ENCODE measurements around the gene ZP2. TPM values are rescaled to one million over a fixed set of nuclear protein-coding genes. Genes with fewer than 3 reads are reported as not detected.

The ZP2 gene
- total and polyA plus RNA-seq, 2 of the 4 experiments (the other 2 are of a cell fraction): not detected

DNA sequence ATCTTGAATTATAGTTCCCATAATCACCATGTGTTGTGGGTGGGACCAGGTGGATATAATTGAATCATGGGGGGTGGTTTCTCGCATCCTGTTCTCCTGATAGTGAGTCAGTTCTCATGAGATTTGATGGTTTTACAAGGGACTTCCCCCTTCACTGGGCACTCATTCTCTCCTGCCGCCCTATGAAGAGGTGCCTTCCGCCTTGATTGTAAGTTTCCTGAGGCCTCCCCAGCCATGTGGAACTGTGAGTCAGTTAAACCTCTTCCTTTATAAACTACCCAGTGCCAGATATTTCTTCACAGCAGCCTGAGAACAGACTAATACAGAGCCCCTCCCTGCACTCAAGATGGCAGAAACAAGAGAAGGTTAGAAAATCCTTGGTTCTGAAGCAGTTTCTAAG, 26.5 kb downstream of the ZP2 start:
- no peak overlapping the region for H2BK15ac ChIP-seq (ENCODE audit: low read depth, low read length)
- no peak overlapping the region for H2BK120ac ChIP-seq (ENCODE audit: low read depth, low read length)
- no TSS peak for BruUV-seq (replicated peaks)
- TF ChIP-seq CHD1 (IDR thresholded peaks at IDR 0.05; ENCODE audit: low read depth, low read length): no peak
- TF ChIP-seq, protein P1, sequence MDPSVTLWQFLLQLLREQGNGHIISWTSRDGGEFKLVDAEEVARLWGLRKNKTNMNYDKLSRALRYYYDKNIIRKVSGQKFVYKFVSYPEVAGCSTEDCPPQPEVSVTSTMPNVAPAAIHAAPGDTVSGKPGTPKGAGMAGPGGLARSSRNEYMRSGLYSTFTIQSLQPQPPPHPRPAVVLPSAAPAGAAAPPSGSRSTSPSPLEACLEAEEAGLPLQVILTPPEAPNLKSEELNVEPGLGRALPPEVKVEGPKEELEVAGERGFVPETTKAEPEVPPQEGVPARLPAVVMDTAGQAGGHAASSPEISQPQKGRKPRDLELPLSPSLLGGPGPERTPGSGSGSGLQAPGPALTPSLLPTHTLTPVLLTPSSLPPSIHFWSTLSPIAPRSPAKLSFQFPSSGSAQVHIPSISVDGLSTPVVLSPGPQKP (IDR thresholded peaks at IDR 0.05; ENCODE audit: borderline replicate concordance, low read depth, low read length): no peak
- TF ChIP-seq NFE2L2 (IDR thresholded peaks at IDR 0.05; ENCODE audit: low read depth, low read length): no peak
- no peak for TF ChIP-seq USF2 (IDR thresholded peaks at IDR 0.05; ENCODE audit: low read depth, low read length)
- no peak for TF ChIP-seq MAZ (IDR thresholded peaks at IDR 0.05; ENCODE audit: borderline replicate concordance, low read depth, low read length)
- H3K27ac ChIP-seq (ENCODE audit: insufficient read depth, low read length): no peak overlapping the region
- no peak overlapping the region for H3K4ac ChIP-seq (ENCODE audit: low read depth, low read length)
- peaks cover 17% of the 10 kb centered on the region for H3K36me3 ChIP-seq (ENCODE audit: control insufficient read depth, insufficient read depth, low read length)
- H4K20me1 ChIP-seq (ENCODE audit: insufficient read depth, low read length): no peaks in the 10 kb centered on the region
- no peaks in the 10 kb centered on the region for H3K9me1 ChIP-seq (ENCODE audit: insufficient read depth, low read length)
- no peak overlapping the region for H4K91ac ChIP-seq (ENCODE audit: insufficient read depth, low read depth, low read length)
- POLR2A ChIA-PET (ENCODE audit: unreplicated experiment): no interaction called here
- no peaks in the 10 kb centered on the region for H3K79me1 ChIP-seq (ENCODE audit: low read depth in 1 of 2, low read length in 2 of 2)
- peaks cover 6% of the 10 kb centered on the region for H3K4me1 ChIP-seq (ENCODE audit: control insufficient read depth, insufficient read depth, low read length)
- no peak overlapping the region for H2AK5ac ChIP-seq (ENCODE audit: low read depth, low read length)
- dilution Hi-C loops (cut with HindIII; ENCODE audit: low sequenced_read_pairs, unreplicated experiment): no loop called here
- no peak overlapping the region for H2BK20ac ChIP-seq (ENCODE audit: low read depth, low read length)
- no peak overlapping the region for H3K4me2 ChIP-seq (ENCODE audit: low read depth, low read length)
- ATAC-seq (ENCODE audit: low read depth): no peak
- no peaks in the 10 kb centered on the region; the same call in 1 of the 2 replicates for H3K9me3 ChIP-seq (ENCODE audit: control insufficient read depth, insufficient read depth, low read length)
- no peak overlapping the region for H3K14ac ChIP-seq (replicated peaks; ENCODE audit: low read depth, low read length)
- no peak overlapping the region for H3K9ac ChIP-seq (ENCODE audit: low read depth, low read length)
- no peak overlapping the region for H3K23ac ChIP-seq (ENCODE audit: low read depth, low read length)
- intact Hi-C loops (cut with micrococcal nuclease): no loop called here
- H3K56ac ChIP-seq (ENCODE audit: extremely low read depth, insufficient read depth, low read length): no peak overlapping the region
- no peaks in the 10 kb centered on the region for H3K27me3 ChIP-seq (ENCODE audit: control insufficient read depth, insufficient read depth, low read length)
- no peak overlapping the region for H3K18ac ChIP-seq (ENCODE audit: low read depth, low read length)
- CTCF ChIA-PET: interaction anchor here (2.0 kb wide), 1 partner anchor 116 kb away, joined by 17 read pairs; no protein-coding TSS in a partner anchor
- H4K8ac ChIP-seq (ENCODE audit: low read depth in 2 of 2, low read length in 2 of 2): no peak overlapping the region
- in situ Hi-C loops (cut with MboI; ENCODE audit: low sequenced_read_pairs): loop anchor here (5.0 kb wide), 1 partner anchor 112 kb away; no protein-coding TSS in a partner anchor
- DNase-seq: no peak
- no peak overlapping the region for H2BK5ac ChIP-seq (ENCODE audit: low read depth, low read length, poor library complexity, severe bottlenecking)
- no CpG with 5 or more reads among the region's 3 CpGs for WGBS, 2 experiments (ENCODE audit: extremely low coverage in 2 of 2, insufficient read length in 1 of 2)
- no peak overlapping the region for H4K5ac ChIP-seq (ENCODE audit: low read depth, low read length)
- H2AFZ ChIP-seq (replicated peaks; ENCODE audit: low read length, poor library complexity): no peak overlapping the region
- H3K4me3 ChIP-seq (ENCODE audit: insufficient read depth, low read depth, low read length): no peak overlapping the region
- no peak overlapping the region for H2AK9ac ChIP-seq (replicated peaks; ENCODE audit: low read depth, low read length, poor library complexity)
